ENCODE data around the gene HCRT. TPM values are rescaled to one million over a fixed set of nuclear protein-coding genes. Genes with fewer than 3 reads are reported as not detected.

The HCRT gene
- total and polyA plus RNA-seq, 9 donors, result not detected

GRCh38 chr17:42171831-42172230 lies 13.4 kb downstream of the HCRT start:
- Histone ChIP-seq H3K27me3 (no peaks in the 10 kb centered on the region), H3K36me3 (no peaks in the 10 kb centered on the region), H3K27ac (no peak overlapping the region), H3K4me3 (no peak overlapping the region), H3K4me1 (ENCODE audit: insufficient read depth) (no peaks in the 10 kb centered on the region), H3K9me3 (no peaks in the 10 kb centered on the region)
- intact Hi-C loops (cut with DNase I), result no loop called here
- WGBS, 3 donors, result 63 to 77% (median 74%) methylated on average over 11 of the region's 11 CpGs
- no peak for TF ChIP-seq EP300 (IDR thresholded peaks at IDR 0.05)
- no peak for TF ChIP-seq POLR2A (IDR thresholded peaks at IDR 0.05)
- no peak for TF ChIP-seq CTCF (IDR thresholded peaks at IDR 0.05)
- no peak for DNase-seq

GRCh38 chr17:42169351-42169750 lies 15.9 kb downstream of the HCRT start:
- Histone ChIP-seq H3K27ac (no peak overlapping the region), H3K4me1 (ENCODE audit: insufficient read depth) (no peaks in the 10 kb centered on the region), H3K36me3 (no peaks in the 10 kb centered on the region), H3K9me3 (no peaks in the 10 kb centered on the region), H3K4me3 (no peak overlapping the region), H3K27me3 (no peaks in the 10 kb centered on the region)
- WGBS, 3 donors, result 92 to 95% (median 94%) methylated on average over 29 of the region's 29 CpGs
- intact Hi-C loops (cut with DNase I), result no loop called here
- TF ChIP-seq EP300 (IDR thresholded peaks at IDR 0.05) (no peak), POLR2A (IDR thresholded peaks at IDR 0.05) (no peak), CTCF (IDR thresholded peaks at IDR 0.05) (no peak)
- DNase-seq, result no peak

DNA sequence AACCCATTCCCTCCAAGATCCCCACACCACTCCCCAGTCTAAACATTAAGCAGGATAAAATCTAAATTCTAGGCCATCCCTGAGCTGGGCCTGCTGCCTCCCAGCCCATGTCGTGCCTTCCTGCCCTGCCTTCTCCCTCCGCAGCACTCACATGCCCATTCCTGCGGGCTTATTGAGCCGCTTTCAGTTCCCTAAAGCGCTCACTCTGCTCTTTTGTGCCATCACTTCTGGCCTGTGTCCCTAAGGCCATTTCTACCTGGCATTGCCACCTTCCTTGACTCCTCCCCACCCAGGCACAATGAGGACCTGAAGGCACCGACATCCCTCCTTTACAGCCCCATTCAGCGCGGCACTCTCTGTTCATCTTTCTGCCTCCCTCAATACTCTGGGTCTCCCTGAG lies 17.4 kb downstream of the HCRT start:
- 90 to 94% (median 92%) methylated on average over 8 of the region's 8 CpGs for WGBS, 3 donors
- TF ChIP-seq POLR2A (IDR thresholded peaks at IDR 0.05) (no peak), CTCF (IDR thresholded peaks at IDR 0.05) (no peak), EP300 (IDR thresholded peaks at IDR 0.05) (no peak)
- no peak for DNase-seq

DNA sequence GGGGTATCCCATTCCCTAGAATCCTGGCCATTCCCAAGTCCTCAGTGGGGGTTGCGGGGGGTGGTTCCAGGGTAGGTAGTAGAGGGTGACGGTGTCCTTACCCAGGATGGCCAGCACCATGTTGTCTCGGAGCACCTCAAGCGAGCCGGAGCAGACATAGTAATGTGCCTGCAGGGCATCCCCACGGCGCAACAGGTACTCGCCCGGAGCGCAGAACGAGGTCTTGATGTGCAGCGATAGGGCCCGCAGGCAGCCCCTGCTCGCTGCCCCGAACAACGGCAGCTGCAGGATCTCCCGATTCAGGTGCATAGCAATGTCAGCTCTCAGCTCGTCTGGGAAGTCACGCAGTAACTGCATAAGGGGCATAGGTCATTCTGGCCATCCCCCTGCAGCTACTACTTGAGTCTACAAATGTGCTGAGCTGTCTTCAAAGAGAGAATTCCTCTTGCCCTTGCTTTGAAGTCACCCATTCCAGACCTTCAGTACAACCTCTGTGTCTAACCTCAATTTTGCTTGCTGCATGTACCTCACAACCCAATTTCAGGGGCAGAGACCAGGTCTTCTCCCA lies 19.0 kb downstream of the HCRT start:
- intact Hi-C loops (cut with DNase I), result no loop called here
- H3K4me3 ChIP-seq, result no peak overlapping the region
- no peak for DNase-seq
- no peak overlapping the region for H3K27ac ChIP-seq
- TF ChIP-seq POLR2A (IDR thresholded peaks at IDR 0.05), result no peak
- TF ChIP-seq CTCF (IDR thresholded peaks at IDR 0.05), result no peak
- no peak for TF ChIP-seq EP300 (IDR thresholded peaks at IDR 0.05)
- 89 to 94% (median 90%) methylated on average over 16 to 19 of the region's 19 CpGs for WGBS, 3 donors
- H3K4me1 ChIP-seq (ENCODE audit: insufficient read depth), result no peaks in the 10 kb centered on the region
- H3K27me3 ChIP-seq, result no peaks in the 10 kb centered on the region
- no peaks in the 10 kb centered on the region for H3K36me3 ChIP-seq
- no peaks in the 10 kb centered on the region for H3K9me3 ChIP-seq

More for the DNA sequence above, 17.4 kb downstream of the HCRT start:
- Histone ChIP-seq H3K9me3 (no peaks in the 10 kb centered on the region), H3K36me3 (no peaks in the 10 kb centered on the region), H3K27ac (no peak overlapping the region), H3K4me1 (ENCODE audit: insufficient read depth) (no peaks in the 10 kb centered on the region), H3K4me3 (no peak overlapping the region), H3K27me3 (no peaks in the 10 kb centered on the region)
- intact Hi-C loops (cut with DNase I), result no loop called here
